ENCODE data around the gene POLG2. TPM values are rescaled to one million over a fixed set of nuclear protein-coding genes. Genes with fewer than 3 reads are reported as not detected.

POLG2 gene
- total and polyA plus RNA-seq, 9 of the 15 experiments (the other 6 are each of a cell fraction or from before 2014, with no cell fraction given), result 13.4 to 44.8 (median 37.0) TPM

- TF ChIP-seq CTCFL (IDR thresholded peaks at IDR 0.05; ENCODE audit: borderline replicate concordance, insufficient read depth, low read depth, low read length, poor library complexity, severe bottlenecking) (no peak), GATA2 (CRISPR knock-in tag; IDR thresholded peaks at IDR 0.05) (no peak), ZNF212 (CRISPR knock-in tag; IDR thresholded peaks at IDR 0.05) (no peak), ESRRB (CRISPR knock-in tag; IDR thresholded peaks at IDR 0.05; ENCODE audit: borderline replicate concordance) (no peak), CAMTA2 (CRISPR knock-in tag; conservative IDR thresholded peaks at IDR 0.05) (no peak), MTA1 (IDR thresholded peaks at IDR 0.05; ENCODE audit: borderline replicate concordance) (0 out of 2 replicates have a peak, but pooled peaks have one; percentile 35), CREBBP (IDR thresholded peaks at IDR 0.05; ENCODE audit: low read depth, low read length) (no peak), CBX8 (IDR thresholded peaks at IDR 0.05; ENCODE audit: borderline replicate concordance, extremely low read depth, low read depth, low read length, poor library complexity, severe bottlenecking) (no peak), TCF7L2 (IDR thresholded peaks at IDR 0.05; ENCODE audit: low read depth, low read length) (no peak), TSC22D4 (tag; IDR thresholded peaks at IDR 0.05) (no peak), NCOA6 (IDR thresholded peaks at IDR 0.05) (no peak), ARID3A (IDR thresholded peaks at IDR 0.05; ENCODE audit: borderline replicate concordance, low read depth, low read length) (no peak), PPARD (CRISPR knock-in tag; IDR thresholded peaks at IDR 0.05) (no peak), RBM14 (IDR thresholded peaks at IDR 0.05; ENCODE audit: borderline replicate concordance, insufficient read depth, low read depth, low read length) (peak; percentile 99; the same call in 1 of the 2 replicates), RAD21 (CRISPR knock-in tag; conservative IDR thresholded peaks at IDR 0.05 in 1 of 2, IDR thresholded peaks at IDR 0.05 in 1 of 2) (0 out of 4 replicates have a peak, but pooled peaks of 1 of the 2 experiments have one; percentile 8), ZNF518B (CRISPR knock-in tag; IDR thresholded peaks at IDR 0.05) (no peak), MEF2A (IDR thresholded peaks at IDR 0.05; ENCODE audit: control insufficient read depth, low read depth, low read length) (no peak), MAZ (CRISPR knock-in tag; conservative IDR thresholded peaks at IDR 0.05 in 1 of 2, IDR thresholded peaks at IDR 0.05 in 1 of 2) (peak; percentile 78 to 82), ESRRA (IDR thresholded peaks at IDR 0.05; ENCODE audit: borderline replicate concordance, low read depth) (no peak)
Observed at GRCh38 chr17:64505340-64506200, 8.7 kb upstream of the POLG2 start (continued).
